HS-27A (cell line): ENCODE results near the gene NIPBL.
A peak's percentile ranks its signal among the peaks of the same experiment; 100 is the strongest.
"Not testable (repeated sequence)": the region's sequence is repeated elsewhere in the genome, so short reads cannot be mapped to it uniquely, and the experiment has no call there.

ENCODE experiments used
- DNase-seq: peaks from one replicate; pipeline ENCODE4 v3.0.0-alpha.2; 2012; ENCODE audit warnings: low read depth, missing footprints

Gene NIPBL

GRCh38 chr5:36901077-36901476, 24.5 kb downstream of the NIPBL start:
- not testable (repeated sequence) for DNase-seq

- DNase-seq = no peak
Measured at GRCh38 chr5:36901856-36902255, 25.3 kb downstream of the NIPBL start.

- DNase-seq = no peak
Measured at GRCh38 chr5:36902353-36902752, 25.8 kb downstream of the NIPBL start.

GRCh38 chr5:36904677-36905076, 28.1 kb downstream of the NIPBL start:
- DNase-seq = no peak

- no peak for DNase-seq
Measured at GRCh38 chr5:36908544-36909260, 32.1 kb downstream of the NIPBL start.

GRCh38 chr5:36915653-36916052, 39.1 kb downstream of the NIPBL start:
- DNase-seq = no peak

GRCh38 chr5:36916614-36917013, 40.0 kb downstream of the NIPBL start:
- DNase-seq = not testable (repeated sequence)

- DNase-seq = not testable (repeated sequence)
Measured at GRCh38 chr5:36917358-36917757, 40.8 kb downstream of the NIPBL start.

- no peak for DNase-seq
Measured at GRCh38 chr5:36919238-36919637, 42.7 kb downstream of the NIPBL start.

- DNase-seq = no peak
Measured at GRCh38 chr5:36919650-36920049, 43.1 kb downstream of the NIPBL start.

- peak; percentile 69 for DNase-seq
Measured at GRCh38 chr5:36928947-36929346, 52.4 kb downstream of the NIPBL start.

GRCh38 chr5:36929438-36929837, 52.9 kb downstream of the NIPBL start:
- no peak for DNase-seq

- no peak for DNase-seq
Measured at GRCh38 chr5:36932056-36932455, 55.5 kb downstream of the NIPBL start.

GRCh38 chr5:36932699-36933098, 56.1 kb downstream of the NIPBL start:
- no peak for DNase-seq

GRCh38 chr5:36934740-36935356, 58.3 kb downstream of the NIPBL start:
- no peak for DNase-seq

GRCh38 chr5:36935805-36936204, 59.2 kb downstream of the NIPBL start:
- no peak for DNase-seq

- no peak for DNase-seq
Measured at GRCh38 chr5:36936309-36936708, 59.7 kb downstream of the NIPBL start.

GRCh38 chr5:36938129-36938528, 61.6 kb downstream of the NIPBL start:
- no peak for DNase-seq

GRCh38 chr5:36939969-36940858, 63.6 kb downstream of the NIPBL start:
- DNase-seq = no peak

GRCh38 chr5:36943584-36943983, 67.0 kb downstream of the NIPBL start:
- DNase-seq = no peak

- DNase-seq = no peak
Measured at GRCh38 chr5:36944024-36944423, 67.5 kb downstream of the NIPBL start.

- DNase-seq = peak; percentile 31
Measured at GRCh38 chr5:36944607-36945225, 68.1 kb downstream of the NIPBL start.
